Pulmonary artery endothelial cell (primary cell): ENCODE measurements around the gene ATAT1. TPM values are rescaled to one million over a fixed set of nuclear protein-coding genes. Genes with fewer than 3 reads are reported as not detected.

ENCODE experiments used
- DNase-seq: peaks from one replicate; pipeline ENCODE4 v3.0.0-alpha.2; 2011; ENCODE audit warnings: low read depth, low spot score
- total RNA-seq: library from RNA; depleted of rRNA; stranded (reverse); fragments of >200 nt; gene quantifications from 2 replicates; pipeline ENCODE4 v1.2.3, GENCODE V29; 2014

Gene ATAT1
- total RNA-seq, 1 donor from 2014 or later, result 2.8 TPM

DNA sequence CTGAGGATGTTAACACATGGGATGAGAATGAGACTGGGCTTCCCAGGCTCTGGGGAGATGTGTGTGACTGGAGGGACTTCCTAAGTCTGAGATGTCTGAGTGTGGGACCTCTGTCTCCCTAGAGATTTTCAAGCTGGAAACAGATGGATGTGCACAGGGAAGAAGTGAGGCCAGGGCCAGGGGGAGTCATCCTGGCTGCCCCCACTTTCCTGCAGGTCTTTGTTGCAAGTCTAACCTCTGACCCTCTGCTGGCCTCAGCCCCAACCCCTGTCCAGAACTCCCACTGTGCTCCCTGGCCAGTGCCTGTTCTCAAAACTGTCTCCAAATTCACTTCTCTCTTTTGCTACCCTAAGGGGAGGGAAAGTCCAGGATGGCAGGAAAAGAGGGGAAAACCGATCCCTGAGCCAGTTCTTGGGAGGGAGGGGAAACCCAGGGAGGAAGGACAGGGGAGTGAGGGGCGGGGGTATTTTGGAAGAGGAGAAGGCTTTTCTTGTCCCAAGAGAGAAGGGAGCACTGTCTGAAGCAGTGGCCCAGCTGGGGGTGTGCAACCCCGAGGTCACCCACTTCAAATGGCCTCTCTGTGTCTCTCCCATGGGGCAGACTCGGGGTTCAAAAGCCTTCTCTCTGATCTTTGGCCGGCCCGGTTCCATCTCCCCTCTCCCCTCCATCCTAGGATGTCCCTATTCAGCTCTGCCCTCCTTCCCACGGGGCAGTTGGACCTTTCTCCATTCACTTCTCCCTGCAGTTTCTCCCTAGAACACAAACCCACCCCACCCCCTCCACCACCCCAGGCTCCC lies 56.7 kb downstream of the ATAT1 start:
- no peak for DNase-seq

DNA sequence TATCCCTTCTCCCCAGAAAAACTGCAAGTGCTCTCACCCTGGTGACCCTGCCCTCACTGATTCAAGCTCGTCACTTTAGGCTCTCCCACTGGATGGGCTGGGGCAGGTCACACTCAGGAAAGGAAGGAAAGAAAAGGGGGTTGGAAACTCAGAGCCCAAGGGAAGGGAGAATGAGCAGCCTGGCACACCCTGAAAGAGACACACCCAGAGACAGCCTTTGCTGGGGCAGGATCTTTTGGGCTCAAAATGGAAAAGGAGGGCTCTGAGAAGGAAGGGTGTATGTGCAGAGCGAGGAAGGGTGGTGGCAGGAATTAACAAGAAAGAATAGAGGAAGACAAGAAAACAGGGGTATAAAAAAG lies 57.3 kb downstream of the ATAT1 start:
- no peak for DNase-seq

DNA sequence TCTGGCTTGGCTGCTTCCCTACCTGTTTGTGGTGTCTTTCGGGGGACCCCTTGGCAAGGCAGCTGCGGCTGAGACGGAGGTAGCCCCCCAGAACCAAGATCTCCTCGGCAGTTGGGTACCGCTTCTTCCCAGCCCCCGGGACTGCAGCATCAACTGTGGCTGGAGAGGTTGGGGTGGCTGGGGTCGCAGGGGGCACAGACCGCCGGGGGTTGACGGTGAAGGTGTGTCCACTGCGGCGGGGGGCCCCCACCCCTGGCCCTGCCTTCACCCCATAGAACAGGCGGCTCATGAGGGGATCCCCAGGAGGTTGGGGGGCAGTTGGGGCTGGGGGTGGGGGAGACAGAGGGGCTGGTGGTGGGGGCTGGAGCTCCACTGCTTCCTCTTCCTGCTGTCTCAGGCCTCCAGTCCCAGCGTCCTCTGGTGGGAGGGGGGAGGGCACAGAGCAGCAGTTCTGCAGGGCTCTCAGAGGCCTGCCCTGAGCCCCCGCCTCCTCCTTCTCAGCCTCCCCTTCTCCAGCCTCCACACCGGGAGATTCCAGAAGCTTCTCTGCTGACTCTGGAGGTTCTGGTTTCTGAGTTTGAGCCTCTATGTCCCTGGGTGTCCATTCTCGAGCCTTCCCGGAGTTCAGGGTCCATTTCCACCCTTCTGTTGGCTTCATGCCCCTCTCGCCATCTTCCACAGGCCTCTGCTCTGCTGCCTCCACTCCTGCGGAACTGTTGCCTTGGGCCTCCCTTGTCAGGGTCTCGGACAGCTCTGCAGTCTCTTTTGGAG lies 57.9 kb downstream of the ATAT1 start:
- DNase-seq, result no peak

DNA sequence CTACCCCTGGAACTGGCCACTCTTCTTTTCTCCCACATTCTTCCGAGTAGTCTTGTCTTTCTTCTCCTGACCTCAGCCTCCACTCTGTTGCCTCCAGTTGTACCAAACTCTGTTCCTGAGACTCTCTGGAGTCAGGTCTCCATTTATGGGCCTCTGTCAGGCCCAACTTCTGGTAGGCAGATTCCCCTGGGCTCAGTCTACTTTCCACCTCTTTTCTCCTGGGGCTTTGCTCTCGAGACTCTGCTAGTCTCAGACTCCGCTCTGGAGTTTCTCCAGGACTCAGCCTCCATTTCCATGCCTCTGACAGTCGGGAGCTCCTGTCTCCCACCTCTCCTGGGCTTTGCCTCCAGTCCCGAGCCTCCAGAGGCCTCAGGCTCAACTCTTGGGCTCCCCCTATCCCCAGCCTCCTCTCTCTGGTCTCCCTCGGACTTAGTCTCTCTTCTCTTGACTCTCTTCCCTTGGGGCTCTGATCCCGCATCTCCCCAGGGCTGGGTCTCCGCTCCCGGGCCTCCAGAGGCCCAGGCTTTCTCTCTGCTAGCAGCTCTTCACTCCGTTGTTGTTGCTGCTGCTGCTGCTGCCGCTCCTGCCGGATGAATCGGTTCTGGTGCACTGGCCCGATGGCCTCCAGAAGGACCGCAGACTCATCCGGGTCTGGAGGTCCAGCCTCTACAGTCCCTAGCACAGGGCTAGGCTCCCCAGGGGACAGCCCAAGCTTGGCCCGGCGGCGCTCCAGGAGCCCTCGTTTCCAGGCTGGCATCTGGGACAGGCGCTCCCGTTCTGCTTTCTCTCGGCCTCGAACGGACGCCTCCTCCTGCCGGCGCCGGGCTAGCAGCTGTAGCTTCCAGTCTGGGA lies 58.7 kb downstream of the ATAT1 start:
- no peak for DNase-seq

DNA sequence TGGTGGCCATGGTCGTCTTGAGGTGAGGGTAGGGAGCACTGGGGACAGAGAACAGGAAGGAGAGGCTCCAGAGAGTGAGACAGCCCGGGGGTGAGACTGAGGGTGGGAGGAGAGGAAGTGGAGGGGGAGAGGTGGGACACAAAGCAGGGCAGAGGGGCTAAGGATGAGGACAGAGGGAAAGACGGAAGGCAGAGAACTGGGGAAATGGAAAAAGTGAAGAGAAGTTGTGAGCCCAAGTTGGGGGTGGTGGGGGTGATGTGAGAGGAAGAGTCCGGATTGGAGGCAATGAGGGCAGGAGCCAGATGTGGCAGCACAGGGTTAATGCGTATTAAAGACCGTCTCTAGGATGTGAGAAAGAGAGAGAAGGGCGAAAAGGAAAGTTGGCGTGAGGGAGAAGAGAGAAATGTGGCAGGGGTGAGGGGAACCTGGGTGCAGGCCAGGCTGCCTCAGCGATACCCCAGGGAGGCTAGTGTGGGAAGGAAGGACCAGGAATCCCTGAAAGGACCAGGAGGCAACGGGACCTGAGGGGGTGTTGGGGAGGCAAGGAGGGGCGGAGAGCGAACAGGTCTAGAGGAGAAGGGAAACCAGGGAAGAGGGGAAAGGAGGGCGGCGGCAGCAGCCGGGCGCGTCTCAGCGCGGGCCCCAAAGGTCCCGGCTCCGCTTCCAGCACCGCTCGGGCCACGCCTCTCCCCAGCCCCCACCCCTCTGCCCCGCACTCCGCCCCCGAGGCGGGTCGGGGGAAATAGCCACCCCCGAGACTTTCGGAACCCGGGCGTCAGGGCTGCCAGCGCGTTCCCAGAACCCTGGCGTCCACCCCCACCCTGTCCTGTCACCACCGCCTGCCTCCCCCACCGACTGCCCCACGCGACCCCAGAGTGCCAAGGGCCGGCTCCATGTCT lies 59.6 kb downstream of the ATAT1 start, which contains the start of gene PPP1R18:
TSS of gene PPP1R18 (minus strand) at position 637 of the 899 bp plus-strand sequence. CDS start at position 10, 627 bp downstream.
- DNase-seq, result no peak

DNA sequence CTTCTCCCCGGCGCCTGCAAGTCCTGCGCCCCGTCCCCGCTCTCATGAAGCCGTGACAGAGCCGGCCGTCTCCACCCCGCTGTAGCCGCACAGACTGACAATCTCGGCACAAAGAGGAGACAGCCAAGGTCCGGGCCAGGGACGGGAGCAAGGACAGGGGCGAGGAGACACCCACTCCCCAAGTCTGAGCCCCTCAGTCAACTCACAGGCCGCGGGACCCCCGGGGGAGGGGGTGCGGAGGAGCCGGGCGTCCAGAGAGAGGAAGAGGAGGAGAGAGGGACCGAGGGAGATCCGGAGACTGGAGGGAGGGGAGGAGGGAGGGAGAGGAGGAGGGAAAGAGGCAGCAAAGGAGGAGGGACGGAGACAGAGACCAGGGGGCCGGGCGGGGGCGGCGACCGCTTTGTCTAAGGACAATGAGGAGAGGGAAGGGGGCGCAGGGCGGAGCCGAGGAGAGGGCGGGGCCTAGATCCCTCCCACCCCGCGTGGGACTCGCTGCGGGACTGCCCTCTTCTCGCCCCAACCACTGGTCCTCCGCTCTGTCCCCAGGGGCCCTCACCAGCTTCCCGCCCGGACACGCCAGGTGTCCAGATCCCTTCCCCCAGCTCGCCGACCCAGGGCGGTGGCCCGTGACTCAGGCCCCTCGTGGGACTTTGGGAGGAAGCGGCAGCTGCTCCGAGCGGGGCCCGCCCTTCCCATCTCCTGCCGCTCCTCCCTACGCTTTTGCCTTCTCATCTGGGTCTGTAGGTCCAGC lies 60.4 kb downstream of the ATAT1 start:
- DNase-seq, result peak; percentile 83

DNA sequence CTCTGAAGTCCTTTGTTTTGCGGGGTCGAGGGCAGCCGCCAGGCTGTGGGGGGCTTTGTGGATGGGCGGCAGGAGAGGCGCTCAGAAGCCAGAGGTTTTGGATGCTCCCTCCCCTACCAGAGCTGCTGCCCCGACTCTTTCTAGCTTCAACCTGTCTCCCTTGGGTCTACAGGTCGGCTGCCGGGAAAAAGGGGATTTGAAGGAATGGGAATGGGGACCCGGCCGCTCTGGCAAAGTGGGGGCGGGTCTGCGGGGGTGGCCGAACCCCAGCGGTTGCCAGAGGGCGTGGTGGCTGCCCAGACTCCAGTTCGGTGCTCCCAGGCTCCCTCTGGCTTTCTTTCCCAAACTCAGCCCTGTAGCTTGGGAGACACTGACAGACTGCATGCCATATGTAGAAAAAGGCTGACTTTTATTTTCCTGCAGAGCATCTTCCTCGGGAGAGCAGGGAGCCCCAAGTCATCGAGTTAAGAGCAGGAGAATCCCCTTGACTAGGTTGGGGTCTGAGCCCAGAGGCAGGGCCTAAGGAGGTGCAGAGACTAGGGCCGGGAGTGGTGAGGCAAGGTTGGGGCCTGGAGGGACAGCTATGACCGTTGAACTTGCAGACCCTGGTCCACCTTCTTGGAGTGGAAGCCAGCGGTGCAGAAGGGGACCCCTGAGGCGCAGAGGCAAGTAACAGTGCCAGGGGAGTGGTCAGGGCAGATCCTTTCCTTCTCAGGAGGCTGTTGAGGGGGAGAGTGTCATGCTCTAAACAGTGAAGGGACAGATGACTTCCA lies 61.2 kb downstream of the ATAT1 start:
- DNase-seq, result no peak

DNA sequence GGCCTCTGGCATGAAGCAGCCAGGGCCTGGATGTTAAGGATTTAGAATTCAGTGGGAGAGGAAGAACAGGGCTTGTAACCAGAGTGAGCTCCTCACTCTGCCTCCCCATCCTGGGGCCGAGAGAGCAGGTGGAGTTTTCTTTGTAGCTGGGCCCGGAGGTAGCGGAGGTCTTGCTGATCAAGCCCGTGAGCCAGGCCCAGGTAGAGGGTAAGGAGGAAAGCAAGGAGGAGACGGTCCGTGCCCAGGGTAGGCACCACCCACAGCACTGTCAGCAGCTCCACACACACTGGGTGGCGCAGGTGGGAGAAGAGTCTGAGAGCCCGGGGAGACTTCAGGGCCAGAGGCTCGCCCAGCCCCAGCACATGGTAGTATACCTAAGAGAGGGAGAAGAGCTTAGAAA lies 61.9 kb downstream of the ATAT1 start:
- no peak for DNase-seq

DNA sequence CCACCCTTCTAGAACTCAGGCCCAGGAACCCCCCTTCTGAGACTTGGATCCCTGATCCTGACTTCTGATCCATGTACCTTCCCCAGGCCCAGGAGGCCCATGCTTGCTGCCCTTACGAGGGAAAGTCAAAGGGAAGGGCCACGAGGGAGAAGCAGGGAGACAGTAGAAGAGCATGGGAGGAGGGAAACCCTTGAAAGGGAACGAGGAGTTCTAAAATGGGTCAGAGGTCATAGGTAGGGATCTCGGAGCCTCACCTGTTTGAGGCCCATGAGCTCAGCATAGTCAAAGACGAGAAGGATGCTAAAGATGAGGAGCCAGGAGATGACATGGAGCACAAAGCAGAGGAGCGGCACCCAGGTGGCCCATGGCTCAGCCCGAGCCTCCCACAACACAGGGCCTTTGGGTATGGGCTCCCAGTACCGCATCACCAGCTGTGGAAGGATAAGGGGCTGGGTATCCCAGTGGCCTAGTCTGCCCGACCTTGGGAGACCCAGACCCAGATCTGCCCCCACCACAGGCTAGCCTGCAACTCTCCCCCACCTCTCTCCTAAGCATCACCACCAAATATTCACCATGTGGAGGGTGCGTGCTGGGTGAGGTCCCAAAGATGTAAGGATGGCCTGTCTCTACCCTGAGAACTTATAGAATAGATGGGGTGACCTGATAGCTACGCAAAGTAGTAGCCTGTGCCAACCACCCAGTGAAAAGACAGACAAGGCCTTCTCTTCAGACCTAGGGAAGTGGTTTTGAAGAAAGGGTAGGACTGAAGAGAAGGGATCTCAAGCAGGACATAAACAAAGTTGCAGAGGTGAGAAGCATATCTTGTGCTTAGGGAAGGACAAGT lies 62.6 kb downstream of the ATAT1 start:
- DNase-seq, result no peak

DNA sequence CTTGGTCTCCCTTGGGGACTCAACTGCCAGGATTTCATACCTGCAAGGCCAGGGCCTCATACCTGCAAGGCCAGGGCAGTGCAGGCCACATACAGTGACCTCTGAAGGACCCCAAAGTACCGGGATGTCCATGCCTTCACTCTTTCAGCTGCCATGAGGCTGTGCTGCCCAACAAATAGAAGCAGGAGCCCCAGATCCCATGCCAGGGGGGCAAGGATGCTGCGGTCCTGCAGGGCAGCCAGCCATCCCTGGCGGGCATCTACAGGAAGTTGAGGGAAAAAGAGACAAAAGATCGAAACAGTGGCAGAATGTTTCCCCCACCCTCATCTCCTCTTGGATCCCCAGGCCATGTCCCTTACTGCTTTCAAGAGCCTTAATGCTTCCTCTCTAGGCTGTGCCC lies 63.3 kb downstream of the ATAT1 start:
- no peak for DNase-seq

DNA sequence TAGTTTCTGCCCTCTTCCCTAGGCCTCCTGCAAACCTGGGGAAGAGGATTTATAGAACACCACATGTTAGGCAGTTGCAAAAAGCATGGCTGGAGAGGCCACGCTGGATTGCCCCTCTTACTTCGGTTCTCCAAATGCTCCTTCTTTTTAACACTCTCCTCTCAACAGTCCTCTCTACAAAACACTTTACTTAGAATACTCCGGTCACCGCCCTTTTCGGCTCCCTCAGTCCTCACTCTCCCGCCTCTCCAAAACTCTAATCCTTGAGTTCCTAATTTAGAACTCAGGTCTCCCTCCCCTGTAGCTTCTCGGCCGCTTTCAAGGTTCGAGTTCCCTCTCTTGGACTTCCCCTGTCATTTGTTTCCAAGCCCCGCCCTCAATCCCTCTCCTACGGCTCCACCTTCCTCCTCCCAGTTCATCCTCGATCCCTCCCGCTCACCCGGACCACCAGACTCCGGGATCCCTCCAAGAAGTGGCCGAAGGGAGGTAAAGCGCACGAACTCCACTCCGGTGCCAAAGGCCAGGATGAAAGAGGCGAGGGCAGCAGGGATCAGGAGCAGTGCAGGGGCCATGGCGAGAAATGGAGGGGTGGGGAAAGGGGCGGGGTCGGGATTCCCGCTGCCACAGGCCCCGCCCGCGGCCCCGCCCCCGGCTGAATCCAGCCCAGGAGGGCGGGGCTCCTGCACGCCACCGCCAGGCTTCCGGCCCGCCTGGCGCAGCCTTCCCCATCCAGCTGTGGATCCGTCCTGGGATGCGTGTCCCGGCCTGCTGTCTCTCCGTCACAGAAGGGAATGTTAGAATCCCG lies 63.9 kb downstream of the ATAT1 start, which contains the start of gene NRM:
TSS of gene NRM (minus strand) at position 582 of the 805 bp plus-strand sequence. CDS start at position 572, 10 bp downstream.
- DNase-seq, result no peak

DNA sequence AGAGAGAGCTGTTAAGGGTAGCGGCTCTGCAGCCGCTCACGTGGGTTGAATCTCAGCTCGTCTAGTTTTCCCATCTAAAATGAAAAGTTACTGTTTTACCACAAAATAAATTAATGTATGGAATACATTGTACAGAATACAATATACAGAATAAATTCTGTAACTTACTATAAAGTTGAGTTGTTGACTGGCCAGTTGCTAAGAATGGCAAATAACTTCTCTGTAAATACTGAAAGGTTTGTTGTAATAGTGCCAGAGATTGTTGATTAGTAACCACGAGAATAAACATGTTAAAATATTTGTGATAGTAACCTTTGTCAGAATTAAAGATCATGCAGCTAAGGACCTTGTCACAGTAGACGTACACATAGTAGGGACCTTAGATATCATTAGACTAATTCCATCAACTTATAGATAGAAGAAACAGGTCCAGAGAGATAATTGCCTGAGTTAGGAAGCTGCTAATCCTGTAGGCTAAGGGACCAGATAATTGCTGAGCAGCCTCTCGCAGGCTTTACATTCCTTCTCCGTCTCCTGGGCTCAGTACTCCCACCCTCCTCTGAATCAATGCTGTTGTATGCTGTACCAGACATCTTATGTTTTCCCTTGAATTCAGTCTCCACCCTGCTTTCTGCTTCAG lies 64.7 kb downstream of the ATAT1 start:
- DNase-seq, result no peak

Other genes with a start within 250 kb of the ATAT1 start
- gene HLA-E, start 137.4 kb upstream of the ATAT1 start, total RNA-seq, result 524 and 663 TPM in 2 replicates
- 62.7 and 69.2 TPM in 2 replicates for gene GNL1, start 70.4 kb upstream of the ATAT1 start, total RNA-seq
- 4.0 and 4.5 TPM in 2 replicates for gene PRR3, start 69.6 kb upstream of the ATAT1 start, total RNA-seq
- gene ABCF1, start 55.4 kb upstream of the ATAT1 start, total RNA-seq, result 53.0 and 67.9 TPM in 2 replicates
- 12.5 and 18.6 TPM in 2 replicates for gene PPP1R10, start 9.6 kb upstream of the ATAT1 start, total RNA-seq
- 48.8 and 57.7 TPM in 2 replicates for gene MRPS18B, start 9.0 kb upstream of the ATAT1 start, total RNA-seq
- 1.8 and 2.3 TPM in 2 replicates for gene C6orf136, start 20.3 kb downstream of the ATAT1 start, total RNA-seq
- gene DHX16, start 46.1 kb downstream of the ATAT1 start, total RNA-seq, result 46.9 and 61.2 TPM in 2 replicates
- gene PPP1R18, start 59.8 kb downstream of the ATAT1 start, total RNA-seq, result 57.4 and 58.3 TPM in 2 replicates
- 2.4 and 2.5 TPM in 2 replicates for gene NRM, start 64.1 kb downstream of the ATAT1 start, total RNA-seq
- 10.2 and 11.0 TPM in 2 replicates for gene MDC1, start 90.4 kb downstream of the ATAT1 start, total RNA-seq
- 537 and 757 TPM in 2 replicates for gene TUBB, start 93.5 kb downstream of the ATAT1 start, total RNA-seq
- 46.6 and 107 TPM in 2 replicates for gene FLOT1, start 115.8 kb downstream of the ATAT1 start, total RNA-seq
- gene IER3, start 117.7 kb downstream of the ATAT1 start, total RNA-seq, result 90.2 and 122 TPM in 2 replicates